GM19099 (cell line): ENCODE results near the gene CRIP1.
A peak's percentile ranks its signal among the peaks of the same experiment; 100 is the strongest.

Experiments
- POLR2A ChIP-seq: IDR thresholded peaks from 3 replicates; pipeline ENCODE4 v1.6.1; 2011; ENCODE audit warnings: low read depth; ENCODE audit not compliant: insufficient read length; ENCODE audit errors: extremely low read depth

Gene CRIP1

GRCh38 chr14:105519946-105520698 lies 33.4 kb downstream of the CRIP1 start:
- no peak for TF ChIP-seq POLR2A

GRCh38 chr14:105525326-105525725 lies 38.6 kb downstream of the CRIP1 start:
- TF ChIP-seq POLR2A = no peak

- no peak for TF ChIP-seq POLR2A
Measured at GRCh38 chr14:105525861-105526775, 39.4 kb downstream of the CRIP1 start, which contains the start of gene TMEM121. Gene TMEM121 (plus strand): TSS chr14:105526583. CDS start chr14:105528835, 2,252 bp downstream.

- no peak for TF ChIP-seq POLR2A
Measured at GRCh38 chr14:105526776-105527380, 40.2 kb downstream of the CRIP1 start.

GRCh38 chr14:105527381-105527825 lies 40.7 kb downstream of the CRIP1 start:
- TF ChIP-seq POLR2A = no peak

- peak; percentile 25 for TF ChIP-seq POLR2A
Measured at GRCh38 chr14:105527826-105528585, 41.3 kb downstream of the CRIP1 start.

GRCh38 chr14:105528586-105529318 lies 42.1 kb downstream of the CRIP1 start:
- TF ChIP-seq POLR2A = no peak

- TF ChIP-seq POLR2A = no peak
Measured at GRCh38 chr14:105529319-105529568, 42.6 kb downstream of the CRIP1 start.

- no peak for TF ChIP-seq POLR2A
Measured at GRCh38 chr14:105529569-105530284, 43.0 kb downstream of the CRIP1 start.

- no peak for TF ChIP-seq POLR2A
Measured at GRCh38 chr14:105530285-105531087, 43.8 kb downstream of the CRIP1 start.

GRCh38 chr14:105531088-105531893 lies 44.6 kb downstream of the CRIP1 start:
- TF ChIP-seq POLR2A = no peak
